HG02610 (cell line): Measurements from ENCODE around the gene ITPRIP.

Experiments used
- ATAC-seq: cut with Tn5 transposase; IDR thresholded peaks from one replicate; pipeline ENCODE4 v1.9.1; 2021; ENCODE audit warnings: mild to moderate bottlenecking, moderate library complexity; ENCODE audit not compliant: unreplicated experiment

ITPRIP gene

GRCh38 chr10:104342941-104343411 lies 4.7 kb upstream of the ITPRIP start:
- ATAC-seq = no peak

GRCh38 chr10:104340641-104341040 lies 2.4 kb upstream of the ITPRIP start:
- no peak for ATAC-seq

- no peak for ATAC-seq
Measured at GRCh38 chr10:104340111-104340526, 1.9 kb upstream of the ITPRIP start.

- no peak for ATAC-seq
Measured at GRCh38 chr10:104339469-104340110, 1.3 kb upstream of the ITPRIP start.

- peak; percentile 42 for ATAC-seq
Measured at GRCh38 chr10:104337521-104337984, 712 bp downstream of the ITPRIP start.

GRCh38 chr10:104336821-104337467 lies 1.3 kb downstream of the ITPRIP start:
- no peak for ATAC-seq

- no peak for ATAC-seq
Measured at GRCh38 chr10:104334965-104335650, 3.2 kb downstream of the ITPRIP start.

- no peak for ATAC-seq
Measured at GRCh38 chr10:104334561-104334960, 3.7 kb downstream of the ITPRIP start.

- no peak for ATAC-seq
Measured at GRCh38 chr10:104333728-104334373, 4.4 kb downstream of the ITPRIP start.

- no peak for ATAC-seq
Measured at GRCh38 chr10:104333032-104333727, 5.1 kb downstream of the ITPRIP start.

- ATAC-seq = no peak
Measured at GRCh38 chr10:104332243-104333031, 5.8 kb downstream of the ITPRIP start.

- no peak for ATAC-seq
Measured at GRCh38 chr10:104331208-104331838, 6.9 kb downstream of the ITPRIP start.

GRCh38 chr10:104330168-104331110 lies 7.8 kb downstream of the ITPRIP start:
- no peak for ATAC-seq

GRCh38 chr10:104329735-104330134 lies 8.5 kb downstream of the ITPRIP start:
- no peak for ATAC-seq

GRCh38 chr10:104328896-104329710 lies 9.2 kb downstream of the ITPRIP start:
- peak; percentile 48 for ATAC-seq

GRCh38 chr10:104328646-104328895 lies 9.7 kb downstream of the ITPRIP start:
- ATAC-seq = no peak

GRCh38 chr10:104327745-104328645 lies 10.3 kb downstream of the ITPRIP start:
- no peak for ATAC-seq
